Measurements from ENCODE around the gene CD302. TPM values are rescaled to one million over a fixed set of nuclear protein-coding genes. Genes with fewer than 3 reads are reported as not detected.

Gene CD302
- total and polyA plus RNA-seq, 2 donors (not counting 1 experiment from before 2014, with no cell fraction given), result 0.72 to 1.5 TPM

DNA sequence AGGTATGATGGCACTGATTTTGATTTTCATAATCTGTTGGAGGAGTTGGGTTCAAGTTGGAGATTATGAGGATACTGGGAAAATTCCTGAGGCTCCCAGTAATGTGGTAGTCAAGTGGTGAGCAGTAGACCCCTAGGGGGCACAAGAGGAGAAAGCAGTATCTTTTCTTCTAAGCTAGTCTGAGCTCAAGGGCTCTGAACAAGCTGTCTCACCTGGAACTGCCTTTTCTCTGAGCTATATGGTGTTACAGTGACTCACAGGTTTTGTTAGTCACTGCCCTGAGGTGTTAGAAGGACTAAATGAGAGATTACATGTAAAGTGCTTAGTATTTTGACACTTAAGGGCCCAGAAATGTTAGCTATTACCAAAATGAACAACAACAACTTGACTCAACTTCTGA, 42.2 kb downstream of the CD302 start:
- no peaks in the 10 kb centered on the region for H3K9me3 Mint-ChIP-seq (ENCODE audit: insufficient read depth)
- Histone ChIP-seq H3K9ac (ENCODE audit: low read length) (no peak overlapping the region), H2AFZ (ENCODE audit: insufficient read depth, low read depth, low read length, poor library complexity, severe bottlenecking) (no peak overlapping the region), H3K36me3 (replicated peaks in 1 of 2; ENCODE audit: control extremely low read depth in 1 of 2, control insufficient read depth in 1 of 2, extremely low read depth in 1 of 2, insufficient read depth in 2 of 2, low read length in 1 of 2) (peaks cover 13 to 82% of the 10 kb centered on the region in 2 experiments), H4K20me1 (ENCODE audit: control insufficient read depth, insufficient read depth, low read length, poor library complexity, severe bottlenecking) (peaks cover 23% of the 10 kb centered on the region), H3K9me3 (ENCODE audit: control extremely low read depth in 1 of 3, control insufficient read depth in 2 of 3, insufficient read depth in 1 of 3, low read length in 2 of 3) (no peaks in the 10 kb centered on the region), H3K79me2 (ENCODE audit: control insufficient read depth, insufficient read depth, low read length) (peaks cover 27% of the 10 kb centered on the region), H3K27ac (ENCODE audit: low read length in 2 of 2) (no peak overlapping the region), H3K4me3 (ENCODE audit: control extremely low read depth in 1 of 5, extremely low read depth in 1 of 5, insufficient read depth in 1 of 5, low read depth in 2 of 5, low read length in 4 of 5) (no peak overlapping the region), H3K4me1 (ENCODE audit: control insufficient read depth in 2 of 2, insufficient read depth in 2 of 2, low read length in 2 of 2) (peaks cover 0 to 5% of the 10 kb centered on the region in 2 donors), H3K4me2 (replicated peaks; ENCODE audit: low read depth, low read length, poor library complexity, severe bottlenecking) (no peak overlapping the region), H3K27me3 (replicated peaks in 1 of 4; ENCODE audit: control extremely low read depth in 1 of 4, control insufficient read depth in 3 of 4, insufficient read depth in 4 of 4, low read length in 3 of 4) (no peaks in the 10 kb centered on the region)
- CTCF ChIA-PET, result interaction anchor here (1.1 kb wide), 1 partner anchor 12 kb away, joined by 3 read pairs; no protein-coding TSS in a partner anchor
- H3K27ac Mint-ChIP-seq, result no peak overlapping the region
- no peaks in the 10 kb centered on the region for H3K27me3 Mint-ChIP-seq
- POLR2A ChIA-PET, result interaction anchor here (1.4 kb wide), 1 partner anchor 43 kb away, joined by 3 read pairs; the partner anchor contains the start of gene MARCHF7
- ATAC-seq (ENCODE audit: low read depth), result no peak
- DNase-seq, result no peak
- intact Hi-C loops (cut with micrococcal nuclease), result no loop called here
- H3K4me3 Mint-ChIP-seq, result no peak overlapping the region
- H3K4me1 Mint-ChIP-seq, result peaks cover 6% of the 10 kb centered on the region
- TF ChIP-seq CTCF (IDR thresholded peaks at IDR 0.05) (no peak), EZH2 (IDR thresholded peaks at IDR 0.05; ENCODE audit: borderline replicate concordance, insufficient read depth, low read depth, low read length, poor library complexity, severe bottlenecking) (no peak)

DNA sequence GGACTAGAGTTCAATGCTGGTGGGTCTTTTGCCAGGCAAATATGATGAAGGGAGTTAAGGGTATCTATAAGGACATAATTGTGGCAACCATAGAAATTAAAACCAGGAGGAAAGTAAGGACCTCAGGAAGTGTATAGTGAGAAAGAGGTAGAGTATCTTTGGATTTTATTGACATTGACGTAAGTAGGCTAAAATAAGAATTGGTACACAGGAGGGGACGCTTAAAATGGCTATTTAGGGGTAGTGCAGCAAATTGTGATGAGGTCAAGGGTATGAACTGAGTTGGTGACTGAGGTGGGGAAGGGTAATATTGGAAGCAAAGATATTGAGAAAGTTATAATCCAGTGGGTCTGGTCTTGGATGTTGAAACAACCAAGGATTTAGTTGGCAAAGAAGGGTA, 43.0 kb downstream of the CD302 start:
- Histone ChIP-seq H3K4me3 (ENCODE audit: control extremely low read depth in 1 of 5, extremely low read depth in 1 of 5, insufficient read depth in 1 of 5, low read depth in 2 of 5, low read length in 4 of 5) (no peak overlapping the region), H3K4me2 (replicated peaks; ENCODE audit: low read depth, low read length, poor library complexity, severe bottlenecking) (no peak overlapping the region), H2AFZ (ENCODE audit: insufficient read depth, low read depth, low read length, poor library complexity, severe bottlenecking) (no peak overlapping the region), H4K20me1 (ENCODE audit: control insufficient read depth, insufficient read depth, low read length, poor library complexity, severe bottlenecking) (peaks cover 23% of the 10 kb centered on the region), H3K27me3 (replicated peaks in 1 of 4; ENCODE audit: control extremely low read depth in 1 of 4, control insufficient read depth in 3 of 4, insufficient read depth in 4 of 4, low read length in 3 of 4) (no peaks in the 10 kb centered on the region), H3K4me1 (ENCODE audit: control insufficient read depth in 2 of 2, insufficient read depth in 2 of 2, low read length in 2 of 2) (peaks cover 0 to 5% of the 10 kb centered on the region in 2 donors), H3K27ac (ENCODE audit: low read length in 2 of 2) (no peak overlapping the region), H3K9ac (ENCODE audit: low read length) (no peak overlapping the region), H3K36me3 (replicated peaks in 1 of 2; ENCODE audit: control extremely low read depth in 1 of 2, control insufficient read depth in 1 of 2, extremely low read depth in 1 of 2, insufficient read depth in 2 of 2, low read length in 1 of 2) (peaks cover 9 to 75% of the 10 kb centered on the region in 2 experiments), H3K9me3 (ENCODE audit: control extremely low read depth in 1 of 3, control insufficient read depth in 2 of 3, insufficient read depth in 1 of 3, low read length in 2 of 3) (no peaks in the 10 kb centered on the region), H3K79me2 (ENCODE audit: control insufficient read depth, insufficient read depth, low read length) (peaks cover 27% of the 10 kb centered on the region)
- DNase-seq (no peak), ATAC-seq (ENCODE audit: low read depth) (no peak)
- H3K27ac Mint-ChIP-seq, result no peak overlapping the region
- H3K4me3 Mint-ChIP-seq, result no peak overlapping the region
- no peaks in the 10 kb centered on the region for H3K9me3 Mint-ChIP-seq (ENCODE audit: insufficient read depth)
- TF ChIP-seq EZH2 (IDR thresholded peaks at IDR 0.05; ENCODE audit: borderline replicate concordance, insufficient read depth, low read depth, low read length, poor library complexity, severe bottlenecking) (no peak), CTCF (IDR thresholded peaks at IDR 0.05) (no peak)
- intact Hi-C loops (cut with micrococcal nuclease), result no loop called here
- POLR2A ChIA-PET, result no interaction called here
- 100% methylated on average over 2 of the region's 2 CpGs for WGBS (ENCODE audit: insufficient coverage)
- CTCF ChIA-PET, result no interaction called here
- H3K27me3 Mint-ChIP-seq, result no peaks in the 10 kb centered on the region
- H3K4me1 Mint-ChIP-seq, result peaks cover 6% of the 10 kb centered on the region
